ENCODE data around the gene FOXQ1.
A peak's percentile ranks its signal among the peaks of the same experiment; 100 is the strongest.

The FOXQ1 gene

GRCh38 chr6:1329708-1330107 is 17.8 kb downstream of the FOXQ1 start:
- peaks cover 8 to 36% of the 10 kb centered on the region in 2 donors for H3K4me1 ChIP-seq (ENCODE audit: control insufficient read depth in 1 of 2, insufficient read depth in 2 of 2, low read length in 2 of 2)
- H3K27ac ChIP-seq (ENCODE audit: low read depth, low read length), result no peak overlapping the region
- no peaks in the 10 kb centered on the region for H3K9me3 ChIP-seq (ENCODE audit: control insufficient read depth in 1 of 2, low read length in 2 of 2)
- H3K27me3 ChIP-seq (ENCODE audit: control insufficient read depth in 1 of 2, insufficient read depth in 2 of 2, low read length in 2 of 2), result no peaks in the 10 kb centered on the region
- no peak overlapping the region for H3K9ac ChIP-seq (ENCODE audit: low read depth in 1 of 2, low read length in 2 of 2)
- no peak overlapping the region for H3K4me3 ChIP-seq (ENCODE audit: low read depth in 1 of 2, low read length in 2 of 2)
- H3K36me3 ChIP-seq (ENCODE audit: control insufficient read depth in 1 of 2, insufficient read depth in 2 of 2, low read length in 2 of 2), result no peaks in the 10 kb centered on the region

- peak overlapping the region in 1 of 2 donors; percentile 47 for H3K9ac ChIP-seq (ENCODE audit: low read depth in 1 of 2, low read length in 2 of 2)
- no peaks in the 10 kb centered on the region for H3K27me3 ChIP-seq (ENCODE audit: control insufficient read depth in 1 of 2, insufficient read depth in 2 of 2, low read length in 2 of 2)
- no peaks in the 10 kb centered on the region for H3K36me3 ChIP-seq (ENCODE audit: control insufficient read depth in 1 of 2, insufficient read depth in 2 of 2, low read length in 2 of 2)
- peak overlapping the region in 1 of 2 donors; percentile 46 for H3K4me3 ChIP-seq (ENCODE audit: low read depth in 1 of 2, low read length in 2 of 2)
- no peaks in the 10 kb centered on the region for H3K9me3 ChIP-seq (ENCODE audit: control insufficient read depth in 1 of 2, low read length in 2 of 2)
- peaks cover 13 to 29% of the 10 kb centered on the region in 2 donors for H3K4me1 ChIP-seq (ENCODE audit: control insufficient read depth in 1 of 2, insufficient read depth in 2 of 2, low read length in 2 of 2)
- no peak overlapping the region for H3K27ac ChIP-seq (ENCODE audit: low read depth, low read length)
Measured at GRCh38 chr6:1334684-1335083, 22.8 kb downstream of the FOXQ1 start.

- H3K4me3 ChIP-seq (ENCODE audit: low read depth in 1 of 2, low read length in 2 of 2), result no peak overlapping the region
- no peaks in the 10 kb centered on the region for H3K36me3 ChIP-seq (ENCODE audit: control insufficient read depth in 1 of 2, insufficient read depth in 2 of 2, low read length in 2 of 2)
- peaks cover 13 to 29% of the 10 kb centered on the region in 2 donors for H3K4me1 ChIP-seq (ENCODE audit: control insufficient read depth in 1 of 2, insufficient read depth in 2 of 2, low read length in 2 of 2)
- peaks cover 0 to 4% of the 10 kb centered on the region in 2 donors for H3K27me3 ChIP-seq (ENCODE audit: control insufficient read depth in 1 of 2, insufficient read depth in 2 of 2, low read length in 2 of 2)
- peak overlapping the region in 1 of 2 donors; percentile 1 for H3K9ac ChIP-seq (ENCODE audit: low read depth in 1 of 2, low read length in 2 of 2)
- H3K27ac ChIP-seq (ENCODE audit: low read depth, low read length), result peak overlapping the region; percentile 24
- H3K9me3 ChIP-seq (ENCODE audit: control insufficient read depth in 1 of 2, low read length in 2 of 2), result no peaks in the 10 kb centered on the region
Measured at GRCh38 chr6:1335367-1336037, 23.6 kb downstream of the FOXQ1 start.

- Histone ChIP-seq H3K4me3 (ENCODE audit: low read depth in 1 of 2, low read length in 2 of 2) (no peak overlapping the region), H3K9me3 (ENCODE audit: control insufficient read depth in 1 of 2, low read length in 2 of 2) (no peaks in the 10 kb centered on the region), H3K27me3 (ENCODE audit: control insufficient read depth in 1 of 2, insufficient read depth in 2 of 2, low read length in 2 of 2) (peaks cover 0 to 7% of the 10 kb centered on the region in 2 donors), H3K36me3 (ENCODE audit: control insufficient read depth in 1 of 2, insufficient read depth in 2 of 2, low read length in 2 of 2) (no peaks in the 10 kb centered on the region), H3K9ac (ENCODE audit: low read depth in 1 of 2, low read length in 2 of 2) (no peak overlapping the region), H3K27ac (ENCODE audit: low read depth, low read length) (peak overlapping the region; percentile 24), H3K4me1 (ENCODE audit: control insufficient read depth in 1 of 2, insufficient read depth in 2 of 2, low read length in 2 of 2) (peaks cover 13 to 29% of the 10 kb centered on the region in 2 donors)
Measured at GRCh38 chr6:1336246-1336843, 24.4 kb downstream of the FOXQ1 start.

- H3K36me3 ChIP-seq (ENCODE audit: control insufficient read depth in 1 of 2, insufficient read depth in 2 of 2, low read length in 2 of 2), result no peaks in the 10 kb centered on the region
- no peak overlapping the region for H3K27ac ChIP-seq (ENCODE audit: low read depth, low read length)
- H3K9me3 ChIP-seq (ENCODE audit: control insufficient read depth in 1 of 2, low read length in 2 of 2), result no peaks in the 10 kb centered on the region
- no peak overlapping the region for H3K9ac ChIP-seq (ENCODE audit: low read depth in 1 of 2, low read length in 2 of 2)
- H3K4me3 ChIP-seq (ENCODE audit: low read depth in 1 of 2, low read length in 2 of 2), result no peak overlapping the region
- H3K4me1 ChIP-seq (ENCODE audit: control insufficient read depth in 1 of 2, insufficient read depth in 2 of 2, low read length in 2 of 2), result peaks cover 13 to 25% of the 10 kb centered on the region in 2 donors
- peaks cover 0 to 7% of the 10 kb centered on the region in 2 donors for H3K27me3 ChIP-seq (ENCODE audit: control insufficient read depth in 1 of 2, insufficient read depth in 2 of 2, low read length in 2 of 2)
Measured at GRCh38 chr6:1337791-1338190, 25.9 kb downstream of the FOXQ1 start.

GRCh38 chr6:1346101-1346500 is 34.2 kb downstream of the FOXQ1 start:
- no peak overlapping the region for H3K27ac ChIP-seq (ENCODE audit: low read depth, low read length)
- no peaks in the 10 kb centered on the region for H3K36me3 ChIP-seq (ENCODE audit: control insufficient read depth in 1 of 2, insufficient read depth in 2 of 2, low read length in 2 of 2)
- no peak overlapping the region for H3K4me3 ChIP-seq (ENCODE audit: low read depth in 1 of 2, low read length in 2 of 2)
- peaks cover 5 to 8% of the 10 kb centered on the region in 2 donors for H3K9me3 ChIP-seq (ENCODE audit: control insufficient read depth in 1 of 2, low read length in 2 of 2)
- no peak overlapping the region for H3K9ac ChIP-seq (ENCODE audit: low read depth in 1 of 2, low read length in 2 of 2)
- H3K4me1 ChIP-seq (ENCODE audit: control insufficient read depth in 1 of 2, insufficient read depth in 2 of 2, low read length in 2 of 2), result no peaks in the 10 kb centered on the region
- H3K27me3 ChIP-seq (ENCODE audit: control insufficient read depth in 1 of 2, insufficient read depth in 2 of 2, low read length in 2 of 2), result peaks cover 0 to 12% of the 10 kb centered on the region in 2 donors

- Histone ChIP-seq H3K36me3 (ENCODE audit: control insufficient read depth in 1 of 2, insufficient read depth in 2 of 2, low read length in 2 of 2) (no peaks in the 10 kb centered on the region), H3K4me1 (ENCODE audit: control insufficient read depth in 1 of 2, insufficient read depth in 2 of 2, low read length in 2 of 2) (no peaks in the 10 kb centered on the region), H3K27ac (ENCODE audit: low read depth, low read length) (no peak overlapping the region), H3K9ac (ENCODE audit: low read depth in 1 of 2, low read length in 2 of 2) (no peak overlapping the region), H3K4me3 (ENCODE audit: low read depth in 1 of 2, low read length in 2 of 2) (no peak overlapping the region), H3K27me3 (ENCODE audit: control insufficient read depth in 1 of 2, insufficient read depth in 2 of 2, low read length in 2 of 2) (peaks cover 0 to 12% of the 10 kb centered on the region in 2 donors), H3K9me3 (ENCODE audit: control insufficient read depth in 1 of 2, low read length in 2 of 2) (peaks cover 5 to 13% of the 10 kb centered on the region in 2 donors)
Measured at GRCh38 chr6:1346558-1347091, 34.7 kb downstream of the FOXQ1 start.

- peaks cover 5 to 16% of the 10 kb centered on the region in 2 donors for H3K9me3 ChIP-seq (ENCODE audit: control insufficient read depth in 1 of 2, low read length in 2 of 2)
- H3K9ac ChIP-seq (ENCODE audit: low read depth in 1 of 2, low read length in 2 of 2), result no peak overlapping the region
- H3K4me1 ChIP-seq (ENCODE audit: control insufficient read depth in 1 of 2, insufficient read depth in 2 of 2, low read length in 2 of 2), result no peaks in the 10 kb centered on the region
- no peak overlapping the region for H3K27ac ChIP-seq (ENCODE audit: low read depth, low read length)
- H3K36me3 ChIP-seq (ENCODE audit: control insufficient read depth in 1 of 2, insufficient read depth in 2 of 2, low read length in 2 of 2), result no peaks in the 10 kb centered on the region
- no peak overlapping the region for H3K4me3 ChIP-seq (ENCODE audit: low read depth in 1 of 2, low read length in 2 of 2)
- H3K27me3 ChIP-seq (ENCODE audit: control insufficient read depth in 1 of 2, insufficient read depth in 2 of 2, low read length in 2 of 2), result peaks cover 0 to 12% of the 10 kb centered on the region in 2 donors
Measured at GRCh38 chr6:1347161-1347560, 35.3 kb downstream of the FOXQ1 start.

GRCh38 chr6:1348675-1349074 is 36.8 kb downstream of the FOXQ1 start:
- peaks cover 0 to 12% of the 10 kb centered on the region in 2 donors for H3K27me3 ChIP-seq (ENCODE audit: control insufficient read depth in 1 of 2, insufficient read depth in 2 of 2, low read length in 2 of 2)
- no peak overlapping the region for H3K4me3 ChIP-seq (ENCODE audit: low read depth in 1 of 2, low read length in 2 of 2)
- H3K9me3 ChIP-seq (ENCODE audit: control insufficient read depth in 1 of 2, low read length in 2 of 2), result peaks cover 5 to 16% of the 10 kb centered on the region in 2 donors
- H3K27ac ChIP-seq (ENCODE audit: low read depth, low read length), result no peak overlapping the region
- H3K36me3 ChIP-seq (ENCODE audit: control insufficient read depth in 1 of 2, insufficient read depth in 2 of 2, low read length in 2 of 2), result no peaks in the 10 kb centered on the region
- H3K4me1 ChIP-seq (ENCODE audit: control insufficient read depth in 1 of 2, insufficient read depth in 2 of 2, low read length in 2 of 2), result no peaks in the 10 kb centered on the region
- H3K9ac ChIP-seq (ENCODE audit: low read depth in 1 of 2, low read length in 2 of 2), result no peak overlapping the region

- H3K9me3 ChIP-seq (ENCODE audit: control insufficient read depth in 1 of 2, low read length in 2 of 2), result peaks cover 0 to 9% of the 10 kb centered on the region in 2 donors
- H3K4me1 ChIP-seq (ENCODE audit: control insufficient read depth in 1 of 2, insufficient read depth in 2 of 2, low read length in 2 of 2), result no peaks in the 10 kb centered on the region
- H3K4me3 ChIP-seq (ENCODE audit: low read depth in 1 of 2, low read length in 2 of 2), result no peak overlapping the region
- H3K27ac ChIP-seq (ENCODE audit: low read depth, low read length), result no peak overlapping the region
- no peak overlapping the region for H3K9ac ChIP-seq (ENCODE audit: low read depth in 1 of 2, low read length in 2 of 2)
- no peaks in the 10 kb centered on the region for H3K36me3 ChIP-seq (ENCODE audit: control insufficient read depth in 1 of 2, insufficient read depth in 2 of 2, low read length in 2 of 2)
- peaks cover 0 to 12% of the 10 kb centered on the region in 2 donors for H3K27me3 ChIP-seq (ENCODE audit: control insufficient read depth in 1 of 2, insufficient read depth in 2 of 2, low read length in 2 of 2)
Measured at GRCh38 chr6:1349655-1350054, 37.8 kb downstream of the FOXQ1 start.

Measured in duodenal mucosa (tissue), 2 donors.